Keratinocyte (primary cell): ENCODE results near the gene KHNYN. TPM values are rescaled to one million over a fixed set of nuclear protein-coding genes. Genes with fewer than 3 reads are reported as not detected.

Experiments
- DNase-seq: peaks from one replicate; pipeline ENCODE4 v3.0.0-alpha.2; 2011; ENCODE audit warnings: low read depth, missing footprints, low spot score
- FAIRE-seq: peaks from 2 replicates; lab custom pipeline; 2011; peaks lifted over from hg19 to GRCh38; lab: Jason Lieb, UNC
- H2AFZ ChIP-seq: 2 replicates; pipeline ENCODE4 v1.6.0; 2012; ENCODE audit warnings: low read length, control low read depth, inconsistent platforms; ENCODE audit not compliant: control insufficient read depth
- H3K27ac ChIP-seq: 2 replicates; pipeline ENCODE4 v1.5.1; 2011; ENCODE audit warnings: low read length; ENCODE audit not compliant: control insufficient read depth, insufficient read depth
- H3K27me3 ChIP-seq: 3 replicates; pipeline ENCODE4 v1.6.0; 2011; ENCODE audit warnings: low read length; ENCODE audit not compliant: control insufficient read depth, insufficient read depth; ENCODE audit errors: extremely low read depth
- H3K36me3 ChIP-seq, 2 experiments: 2 replicates in 1 of 2; 3 replicates in 1 of 2; pipeline ENCODE4 v1.5.1; 2011; ENCODE audit warnings: low read length in 2 of 2, mild to moderate bottlenecking in 1 of 2; ENCODE audit not compliant: control insufficient read depth in 2 of 2, insufficient read depth in 2 of 2; ENCODE audit errors: extremely low read depth in 1 of 2
- H3K4me1 ChIP-seq: 3 replicates; pipeline ENCODE4 v1.5.1; 2011; ENCODE audit warnings: low read length; ENCODE audit not compliant: control insufficient read depth, insufficient read depth; ENCODE audit errors: extremely low read depth
- H3K4me2 ChIP-seq: 3 replicates; pipeline ENCODE4 v1.6.0; 2011; ENCODE audit warnings: low read depth, low read length; ENCODE audit not compliant: control insufficient read depth, insufficient read depth; ENCODE audit errors: extremely low read depth
- H3K4me3 ChIP-seq, 3 experiments: fragments of 200-600 bp in 1 of 3; sonication (generic) in 1 of 3; 2 replicates in 2 of 3; 3 replicates in 1 of 3; pipeline ENCODE4 v1.5.1; 2011 to 2016; ENCODE audit warnings: low read length in 3 of 3, mild to moderate bottlenecking in 3 of 3, control low read depth in 2 of 3, inconsistent platforms in 1 of 3, low read depth in 1 of 3, mixed read lengths in 1 of 3, mixed run types in 1 of 3, moderate library complexity in 1 of 3; ENCODE audit not compliant: control insufficient read depth in 2 of 3, insufficient read depth in 2 of 3; ENCODE audit errors: extremely low read depth in 1 of 3
- H3K79me2 ChIP-seq: 2 replicates; pipeline ENCODE4 v1.6.0; 2012; ENCODE audit warnings: low read length; ENCODE audit not compliant: control insufficient read depth, insufficient read depth
- H3K9ac ChIP-seq: 3 replicates; pipeline ENCODE4 v1.6.0; 2011; ENCODE audit warnings: low read length; ENCODE audit not compliant: control insufficient read depth, insufficient read depth; ENCODE audit errors: extremely low read depth
- H3K9me1 ChIP-seq: 3 replicates; pipeline ENCODE4 v1.6.0; 2011; ENCODE audit warnings: low read length; ENCODE audit not compliant: control insufficient read depth, insufficient read depth; ENCODE audit errors: extremely low read depth
- H3K9me3 ChIP-seq: 2 replicates; pipeline ENCODE4 v1.5.1; 2012; ENCODE audit warnings: low read depth, low read length; ENCODE audit not compliant: control insufficient read depth
- H4K20me1 ChIP-seq: 3 replicates; pipeline ENCODE4 v1.6.0; 2011; ENCODE audit warnings: low read length; ENCODE audit not compliant: control insufficient read depth, insufficient read depth; ENCODE audit errors: extremely low read depth
- EZH2 ChIP-seq: IDR thresholded peaks from one replicate; pipeline ENCODE4 v1.6.1; 2012; ENCODE audit warnings: inconsistent platforms, mild to moderate bottlenecking, low read length, moderate library complexity
- dilution Hi-C: fragments of 300-500 bp; cut with MboI; formaldehyde crosslinking; loops from one replicate; pipeline ENCODE4 v1.7.0; 2020; ENCODE audit warnings: low sequenced_read_pairs; ENCODE audit not compliant: extremely low pct_ligation_motif_present
- polyA plus RNA-seq, 5 experiments: library from polyadenylated mRNA; depleted of rRNA in 3 of 5; stranded (reverse) in 3 of 5; stranded (forward) in 1 of 5; unstranded in 1 of 5; fragments of >200 nt; gene quantifications; 1 replicate in 1 of 5; 2 replicates in 3 of 5; 3 replicates in 1 of 5; pipeline versions ENCODE4 v1.2.1 to v1.2.3, GENCODE V29; 2011 to 2012; ENCODE audit warnings: missing spikeins in 2 of 5, low read depth in 1 of 5, low replicate concordance in 1 of 5
- TF ChIP-seq, protein P1 (sequence below), 3 experiments: IDR thresholded peaks in 1 of 3; conservative IDR thresholded peaks in 1 of 3; optimal IDR thresholded peaks in 1 of 3; 2 replicates in 2 of 3; 3 replicates in 1 of 3; pipeline versions ENCODE3 to v1.5.1; 2011; ENCODE audit warnings: low read length in 3 of 3, mild to moderate bottlenecking in 3 of 3, moderate library complexity in 2 of 3, control low read depth in 1 of 3, inconsistent platforms in 1 of 3; ENCODE audit not compliant: insufficient read depth in 2 of 3; ENCODE audit errors: extremely low read depth in 1 of 3

Gene KHNYN
- polyA plus RNA-seq, 1 donor (not counting 4 experiments of a cell fraction or from before 2014, with no cell fraction given), result 26.0 TPM

DNA sequence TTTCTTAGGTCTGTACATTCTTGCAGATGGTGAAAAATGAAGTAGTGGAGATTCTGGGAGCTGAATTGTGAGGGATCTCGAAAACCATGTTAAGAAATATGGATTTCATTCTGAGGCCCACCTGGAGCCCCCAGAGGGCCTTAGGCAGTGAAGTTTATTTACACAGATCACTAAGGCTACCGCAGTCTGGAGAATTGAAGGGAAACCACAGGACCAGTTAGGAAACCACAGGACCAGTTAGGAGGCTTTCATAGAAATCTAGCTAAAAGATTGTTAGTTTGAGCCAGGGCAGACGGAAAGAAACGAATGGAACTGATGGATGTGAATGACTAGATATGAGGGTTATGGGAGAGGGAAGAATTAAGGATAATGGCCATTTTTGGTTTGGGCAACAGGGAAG, 7.5 kb upstream of the KHNYN start:
- dilution Hi-C loops, result no loop called here
- H3K9ac ChIP-seq, result no peak overlapping the region
- H3K9me1 ChIP-seq, result peaks cover 2% of the 10 kb centered on the region
- no peak for DNase-seq
- no peak overlapping the region for H3K4me3 ChIP-seq
- no peak overlapping the region for H3K27ac ChIP-seq
- no peaks in the 10 kb centered on the region for H4K20me1 ChIP-seq
- H2AFZ ChIP-seq, result no peak overlapping the region
- no peak for FAIRE-seq
- peaks cover 40% of the 10 kb centered on the region for H3K4me1 ChIP-seq
- no peaks in the 10 kb centered on the region for H3K79me2 ChIP-seq
- H3K27me3 ChIP-seq, result no peaks in the 10 kb centered on the region
- TF ChIP-seq, protein P1, sequence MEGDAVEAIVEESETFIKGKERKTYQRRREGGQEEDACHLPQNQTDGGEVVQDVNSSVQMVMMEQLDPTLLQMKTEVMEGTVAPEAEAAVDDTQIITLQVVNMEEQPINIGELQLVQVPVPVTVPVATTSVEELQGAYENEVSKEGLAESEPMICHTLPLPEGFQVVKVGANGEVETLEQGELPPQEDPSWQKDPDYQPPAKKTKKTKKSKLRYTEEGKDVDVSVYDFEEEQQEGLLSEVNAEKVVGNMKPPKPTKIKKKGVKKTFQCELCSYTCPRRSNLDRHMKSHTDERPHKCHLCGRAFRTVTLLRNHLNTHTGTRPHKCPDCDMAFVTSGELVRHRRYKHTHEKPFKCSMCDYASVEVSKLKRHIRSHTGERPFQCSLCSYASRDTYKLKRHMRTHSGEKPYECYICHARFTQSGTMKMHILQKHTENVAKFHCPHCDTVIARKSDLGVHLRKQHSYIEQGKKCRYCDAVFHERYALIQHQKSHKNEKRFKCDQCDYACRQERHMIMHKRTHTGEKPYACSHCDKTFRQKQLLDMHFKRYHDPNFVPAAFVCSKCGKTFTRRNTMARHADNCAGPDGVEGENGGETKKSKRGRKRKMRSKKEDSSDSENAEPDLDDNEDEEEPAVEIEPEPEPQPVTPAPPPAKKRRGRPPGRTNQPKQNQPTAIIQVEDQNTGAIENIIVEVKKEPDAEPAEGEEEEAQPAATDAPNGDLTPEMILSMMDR (optimal IDR thresholded peaks at IDR 0.05 in 1 of 3, IDR thresholded peaks at IDR 0.05 in 1 of 3, conservative IDR thresholded peaks at IDR 0.05 in 1 of 3; ENCODE audit: extremely low read depth in 1 of 3, insufficient read depth in 2 of 3, low read length in 3 of 3), result no peak
- H3K36me3 ChIP-seq, result no peaks in the 10 kb centered on the region
- H3K9me3 ChIP-seq, result no peaks in the 10 kb centered on the region
- H3K4me2 ChIP-seq, result no peak overlapping the region

DNA sequence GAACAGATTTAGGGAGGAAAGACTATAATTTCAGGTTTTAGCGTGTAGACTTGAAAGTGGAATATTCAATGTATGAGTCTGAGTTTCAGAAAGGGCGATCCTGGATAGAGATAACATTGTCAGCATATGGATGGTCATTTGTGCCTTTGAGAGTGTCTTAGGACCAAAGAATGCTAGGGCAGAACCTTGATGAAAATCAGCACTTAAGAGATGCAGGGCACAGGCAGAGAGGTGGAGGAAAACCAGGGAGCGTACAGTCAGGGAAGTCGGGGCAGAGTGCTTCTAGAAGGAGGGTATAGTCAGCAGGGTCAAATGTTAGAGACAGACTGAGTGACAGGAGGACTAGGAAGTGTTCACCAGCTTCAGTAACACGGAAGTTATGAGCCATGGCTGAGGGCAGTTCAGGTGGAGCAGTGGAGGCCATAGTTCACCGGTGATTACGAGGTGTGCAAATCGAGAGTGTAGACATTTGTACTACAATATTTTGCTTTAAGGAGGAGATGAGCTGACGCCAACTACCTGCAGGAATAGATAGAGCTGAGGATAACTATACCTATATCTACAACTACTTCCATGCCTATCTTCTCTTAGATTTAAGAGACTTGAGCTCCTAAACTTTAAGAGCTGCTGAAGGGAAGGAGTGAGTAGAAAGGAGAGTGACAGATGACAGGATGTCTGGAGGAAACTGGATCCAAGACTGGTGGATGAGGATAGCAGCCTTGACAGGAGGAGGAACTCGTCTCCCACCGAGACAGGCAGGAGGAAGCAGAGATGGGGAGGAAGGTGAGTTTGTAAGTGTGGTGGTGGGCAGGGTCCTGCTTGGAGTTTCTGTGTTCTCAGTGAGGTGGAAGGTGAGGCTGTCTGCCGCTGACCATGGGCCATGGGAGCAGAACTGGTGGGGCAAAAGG, 6.8 kb upstream of the KHNYN start:
- Histone ChIP-seq H3K27ac (no peak overlapping the region), H3K36me3 (no peaks in the 10 kb centered on the region), H4K20me1 (no peaks in the 10 kb centered on the region), H3K9me3 (no peaks in the 10 kb centered on the region), H3K4me2 (no peak overlapping the region), H2AFZ (no peak overlapping the region), H3K79me2 (no peaks in the 10 kb centered on the region), H3K4me3 (no peak overlapping the region), H3K4me1 (peaks cover 42% of the 10 kb centered on the region), H3K9ac (no peak overlapping the region), H3K9me1 (peaks cover 2% of the 10 kb centered on the region), H3K27me3 (no peaks in the 10 kb centered on the region)
- dilution Hi-C loops, result no loop called here
- TF ChIP-seq, protein P1 (optimal IDR thresholded peaks at IDR 0.05 in 1 of 3, IDR thresholded peaks at IDR 0.05 in 1 of 3, conservative IDR thresholded peaks at IDR 0.05 in 1 of 3; ENCODE audit: extremely low read depth in 1 of 3, insufficient read depth in 2 of 3, low read length in 3 of 3), result no peak
- TF ChIP-seq EZH2, result no peak
- FAIRE-seq (no peak), DNase-seq (no peak)
